H9 (cell line): ENCODE data around the gene MCF2L2. TPM values are rescaled to one million over a fixed set of nuclear protein-coding genes. Genes with fewer than 3 reads are reported as not detected.

ENCODE experiments used
- DNase-seq: peaks from one replicate; pipeline ENCODE4 v3.0.0-alpha.2; 2017
- H2AFZ ChIP-seq: one replicate; pipeline ENCODE4 v1.6.1; 2013; ENCODE audit warnings: mild to moderate bottlenecking, low read length, control low read depth, moderate library complexity
- H2AK5ac ChIP-seq: 2 replicates; pipeline ENCODE4 v1.6.1; 2013; ENCODE audit warnings: low read length, control low read depth, mixed read lengths; ENCODE audit not compliant: insufficient read length
- H2BK120ac ChIP-seq: one replicate; pipeline ENCODE4 v1.6.1; 2013; ENCODE audit warnings: low read depth, mild to moderate bottlenecking, low read length, control low read depth, inconsistent platforms; ENCODE audit not compliant: poor library complexity, severe bottlenecking
- H2BK12ac ChIP-seq: 2 replicates; pipeline ENCODE4 v1.6.1; 2013; ENCODE audit warnings: low read length, control low read depth, mixed read lengths, low read depth; ENCODE audit not compliant: insufficient read length
- H2BK15ac ChIP-seq: 2 replicates; pipeline ENCODE4 v1.6.1; 2013; ENCODE audit warnings: low read depth, low read length, control low read depth
- H2BK20ac ChIP-seq: one replicate; pipeline ENCODE4 v1.6.1; 2013; ENCODE audit warnings: low read depth, mild to moderate bottlenecking, low read length, control low read depth, inconsistent platforms; ENCODE audit not compliant: poor library complexity, severe bottlenecking
- H2BK5ac ChIP-seq: 2 replicates; pipeline ENCODE4 v1.6.1; 2013; ENCODE audit warnings: low read length, control low read depth, mixed read lengths; ENCODE audit not compliant: insufficient read length
- H3K14ac ChIP-seq: 2 replicates; pipeline ENCODE4 v1.6.1; 2013; ENCODE audit warnings: low read length, control low read depth; ENCODE audit not compliant: insufficient read depth
- H3K18ac ChIP-seq: 2 replicates; pipeline ENCODE4 v1.6.1; 2013; ENCODE audit warnings: low read depth, mild to moderate bottlenecking, mixed read lengths, low read length, control low read depth; ENCODE audit not compliant: insufficient read length
- H3K23ac ChIP-seq: 2 replicates; pipeline ENCODE4 v1.6.1; 2013; ENCODE audit warnings: low read length, control low read depth, mixed read lengths, low read depth; ENCODE audit not compliant: insufficient read length
- H3K23me2 ChIP-seq: 2 replicates; pipeline ENCODE4 v1.6.1; 2013; ENCODE audit warnings: low read depth, mild to moderate bottlenecking, mixed read lengths, low read length, control low read depth; ENCODE audit not compliant: insufficient read length, poor library complexity, severe bottlenecking
- H3K27ac ChIP-seq: 2 replicates; pipeline ENCODE4 v1.5.1; 2013; ENCODE audit warnings: low read length, control low read depth, mixed read lengths, low read depth; ENCODE audit not compliant: insufficient read length
- H3K27me3 ChIP-seq: 2 replicates; pipeline ENCODE4 v1.6.1; 2013; ENCODE audit warnings: low read length, control low read depth, inconsistent platforms; ENCODE audit not compliant: insufficient read depth
- H3K4ac ChIP-seq: 2 replicates; pipeline ENCODE4 v1.6.1; 2013; ENCODE audit warnings: low read depth, mild to moderate bottlenecking, control low read depth, inconsistent platforms, low read length, moderate library complexity
- H3K4me1 ChIP-seq: 2 replicates; pipeline ENCODE4 v1.6.1; 2013; ENCODE audit warnings: low read length, control low read depth, inconsistent platforms; ENCODE audit not compliant: insufficient read depth
- H3K4me2 ChIP-seq: 2 replicates; pipeline ENCODE4 v1.6.1; 2013; ENCODE audit warnings: low read length, control low read depth, mixed read lengths; ENCODE audit not compliant: insufficient read length, insufficient read depth
- H3K56ac ChIP-seq: 2 replicates; pipeline ENCODE4 v1.6.1; 2013; ENCODE audit warnings: low read depth, mild to moderate bottlenecking, mixed read lengths, low read length, control low read depth; ENCODE audit not compliant: insufficient read length
- H3K79me1 ChIP-seq: 2 replicates; pipeline ENCODE4 v1.6.1; 2013; ENCODE audit warnings: low read depth, mild to moderate bottlenecking, moderate library complexity, low read length, control low read depth, inconsistent platforms; ENCODE audit not compliant: insufficient read depth, poor library complexity, severe bottlenecking
- H3K79me2 ChIP-seq: 2 replicates; pipeline ENCODE4 v1.6.1; 2013; ENCODE audit warnings: low read length, control low read depth, inconsistent platforms; ENCODE audit not compliant: insufficient read depth
- H3K9ac ChIP-seq: 2 replicates; pipeline ENCODE4 v1.6.1; 2013; ENCODE audit warnings: low read length, control low read depth, mixed read lengths; ENCODE audit not compliant: insufficient read length; ENCODE audit errors: extremely low read depth
- H3K9me3 ChIP-seq: one replicate; pipeline ENCODE4 v1.6.1; 2013; ENCODE audit warnings: low read depth, low read length, inconsistent platforms; ENCODE audit not compliant: control insufficient read depth
- H3T11ph ChIP-seq: one replicate; pipeline ENCODE4 v1.6.1; 2013; ENCODE audit warnings: mild to moderate bottlenecking, low read length, control low read depth, inconsistent platforms
- H4K20me1 ChIP-seq: one replicate; pipeline ENCODE4 v1.6.1; 2013; ENCODE audit not compliant: control insufficient read depth, insufficient read length, insufficient read depth
- H4K5ac ChIP-seq: 2 replicates; pipeline ENCODE4 v1.6.1; 2013; ENCODE audit warnings: low read depth, mild to moderate bottlenecking, mixed read lengths, low read length, control low read depth; ENCODE audit not compliant: insufficient read length
- H4K8ac ChIP-seq: replicated peaks from 2 replicates; pipeline ENCODE4 v1.6.1; 2013; ENCODE audit warnings: low read length, control low read depth, mixed read lengths, low read depth; ENCODE audit not compliant: insufficient read length
- H4K91ac ChIP-seq: 2 replicates; pipeline ENCODE4 v1.6.1; 2013; ENCODE audit warnings: low read depth, mild to moderate bottlenecking, moderate library complexity, mixed read lengths, low read length, control low read depth; ENCODE audit not compliant: insufficient read length
- H3K27ac Mint-ChIP-seq, 3 experiments: 2 replicates in 2 of 3; 3 replicates in 1 of 3; pipeline ENCODE4 v1.8.0; 2020 to 2021; ENCODE audit warnings: mixed read lengths in 3 of 3, mild to moderate bottlenecking in 1 of 3, moderate library complexity in 1 of 3
- H3K27me3 Mint-ChIP-seq: 2 replicates; pipeline ENCODE4 v1.8.0; 2021; ENCODE audit warnings: low read depth, mild to moderate bottlenecking, moderate library complexity, mixed read lengths
- H3K36me3 Mint-ChIP-seq, 3 experiments: 2 replicates in 2 of 3; 3 replicates in 1 of 3; pipeline ENCODE4 v1.8.0; 2020 to 2021; ENCODE audit warnings: low read depth in 3 of 3, mixed read lengths in 3 of 3; ENCODE audit not compliant: insufficient read depth in 1 of 3
- H3K4me1 Mint-ChIP-seq, 2 experiments: 2 replicates each; pipeline ENCODE4 v1.8.0; 2020; ENCODE audit warnings: mixed read lengths in 2 of 2
- H3K4me3 Mint-ChIP-seq, 2 experiments: 2 replicates in 1 of 2; 3 replicates in 1 of 2; pipeline ENCODE4 v1.8.0; 2020 to 2021; ENCODE audit warnings: mild to moderate bottlenecking in 2 of 2, mixed read lengths in 2 of 2, moderate library complexity in 1 of 2
- H3K9me3 Mint-ChIP-seq, 2 experiments: 2 replicates in 1 of 2; 3 replicates in 1 of 2; pipeline ENCODE4 v1.8.0; 2020; ENCODE audit warnings: mild to moderate bottlenecking in 2 of 2, mixed read lengths in 2 of 2, moderate library complexity in 1 of 2
- CTCF ChIP-seq: fragments of 200-600 bp; sonication (generic); conservative IDR thresholded peaks from 3 replicates; pipeline ENCODE4 v1.8.0; 2021; ENCODE audit warnings: antibody characterized with exemption, mild to moderate bottlenecking
- WGBS: extraction: QIAGEN DNeasy Blood & Tissue Kit; methylation state at CpG from one replicate; pipeline ENCODE4 v1.1.7; 2013; ENCODE audit warnings: missing lambda C conversion rate, low lambda C conversion rate, mixed read lengths; ENCODE audit not compliant: insufficient read length; ENCODE audit errors: extremely low coverage; 5-methylcytosine and 5-hydroxymethylcytosine counted together
- total RNA-seq: library from RNA; stranded (reverse); gene quantifications from 2 replicates; pipeline ENCODE4 v1.2.1, GENCODE V29; 2021

The MCF2L2 gene
- total RNA-seq, 1 experiment from 2014 or later = 6.4 TPM

- Histone ChIP-seq H2BK12ac (no peak overlapping the region), H3K4me1 (no peaks in the 10 kb centered on the region), H3K27me3 (no peaks in the 10 kb centered on the region), H3K4ac (no peak overlapping the region), H3K9ac (no peak overlapping the region), H4K20me1 (no peaks in the 10 kb centered on the region), H3K18ac (no peak overlapping the region), H4K8ac (no peak overlapping the region), H3K23ac (no peak overlapping the region), H2BK20ac (no peak overlapping the region), H2BK5ac (no peak overlapping the region), H4K5ac (no peak overlapping the region), H2AK5ac (no peak overlapping the region), H3K23me2 (no peaks in the 10 kb centered on the region), H3K27ac (no peak overlapping the region), H3K14ac (no peak overlapping the region), H3K79me1 (no peaks in the 10 kb centered on the region), H4K91ac (no peak overlapping the region), H3K56ac (no peak overlapping the region), H2AFZ (no peak overlapping the region), H2BK15ac (no peak overlapping the region), H3T11ph (no peak overlapping the region), H3K9me3 (no peaks in the 10 kb centered on the region), H2BK120ac (no peak overlapping the region), H3K4me2 (no peak overlapping the region), H3K79me2 (no peaks in the 10 kb centered on the region)
- no CpG with 5 or more reads among the region's 4 CpGs for WGBS
- Mint-ChIP-seq H3K27me3 (no peaks in the 10 kb centered on the region), H3K4me1 (no peaks in the 10 kb centered on the region), H3K36me3 (no peaks in the 10 kb centered on the region), H3K27ac (no peak overlapping the region), H3K4me3 (no peak overlapping the region), H3K9me3 (no peaks in the 10 kb centered on the region)
- no peak for DNase-seq
- no peak for TF ChIP-seq CTCF
These were observed 200.8 kb downstream of the MCF2L2 start for GRCh38 chr3:183227586-183227985.
